Transverse colon (tissue), 4 donors: ENCODE data around the gene ALMS1. TPM values are rescaled to one million over a fixed set of nuclear protein-coding genes. Genes with fewer than 3 reads are reported as not detected.

Experiments used
- DNase-seq: peaks from one replicate; pipeline ENCODE4 v3.0.0-alpha.2; 2019
- H3K27ac ChIP-seq, 4 donors: fragments of 200-600 bp; sonication (generic); 2 replicates each; pipeline ENCODE4 v1.5.1; 2016 to 2018; ENCODE audit warnings: inconsistent platforms in 4 of 4
- H3K27me3 ChIP-seq: fragments of 200-600 bp; sonication (generic); 2 replicates; pipeline ENCODE4 v1.5.1; 2017; ENCODE audit warnings: inconsistent platforms
- H3K36me3 ChIP-seq, 4 donors: fragments of 200-600 bp; sonication (generic); 2 replicates each; pipeline ENCODE4 v1.5.1; 2017 to 2019; ENCODE audit warnings: inconsistent platforms in 4 of 4
- H3K4me1 ChIP-seq, 4 donors: fragments of 200-600 bp; sonication (generic); 2 replicates each; pipeline ENCODE4 v1.5.1; 2017 to 2020; ENCODE audit warnings: inconsistent platforms in 4 of 4
- H3K4me3 ChIP-seq, 4 donors: fragments of 200-600 bp; sonication (generic); 1 replicate in 1 of 4; 2 replicates in 3 of 4; pipeline versions ENCODE4 v1.5.1 to v1.6.1; 2017 to 2019; ENCODE audit warnings: inconsistent platforms in 4 of 4
- H3K9me3 ChIP-seq, 2 donors: fragments of 200-600 bp; sonication (generic); 2 replicates each; pipeline ENCODE4 v1.5.1; 2017 to 2019; ENCODE audit warnings: inconsistent platforms in 2 of 2
- CTCF ChIP-seq, 5 experiments: fragments of 200-600 bp in 3 of 5; fragments of 450-650 bp in 2 of 5; sonication (generic) in 3 of 5; IDR thresholded peaks; 1 replicate in 2 of 5; 2 replicates in 3 of 5; pipeline ENCODE4 v1.5.1; 2016 to 2017; ENCODE audit warnings: antibody characterized with exemption in 5 of 5, inconsistent platforms in 3 of 5, mild to moderate bottlenecking in 2 of 5, moderate library complexity in 1 of 5
- EP300 ChIP-seq: sonication (generic); formaldehyde crosslinking; IDR thresholded peaks from one replicate; pipeline ENCODE4 v1.6.1; 2017; ENCODE audit warnings: antibody characterized with exemption, low read depth
- POLR2A ChIP-seq: fragments of 450-650 bp; IDR thresholded peaks from one replicate; pipeline ENCODE4 v1.6.1; 2016; ENCODE audit warnings: antibody characterized with exemption, mild to moderate bottlenecking, moderate library complexity
- POLR2AphosphoS5 ChIP-seq, 3 donors: sonication (generic); formaldehyde crosslinking; IDR thresholded peaks; one replicate each; pipeline ENCODE4 v1.6.1; 2016; ENCODE audit warnings: antibody characterized with exemption in 3 of 3
- WGBS, 2 donors: methylation state at CpG; one replicate each; pipeline ENCODE4 v1.1.5; 2018; ENCODE audit warnings: low coverage in 1 of 2; 5-methylcytosine and 5-hydroxymethylcytosine counted together
- in situ Hi-C, 4 donors: fragments of 200-750 bp; cut with MboI; loops; one replicate each; pipeline versions ENCODE4 v1.15.0 to v1.15.1; 2017; ENCODE audit warnings: low sequenced_read_pairs in 3 of 4, low pct_ligation_motif_present in 1 of 4, low pct_unique_long_range_greater_than_20kb in 1 of 4
- intact Hi-C: fragments of 100-400 bp; cut with DNase I; formaldehyde crosslinking; loops from one replicate; pipeline ENCODE4 v1.15.1; 2023; ENCODE audit warnings: low total_unique reads
- total RNA-seq, 4 donors: library from RNA; depleted of rRNA; stranded (reverse); fragments of >200 nt; gene quantifications; one replicate each; pipeline ENCODE4 v1.1.0, GENCODE V29; 2016

The ALMS1 gene
- total RNA-seq, 4 donors from 2014 or later = 22.4 to 72.4 (median 29.9) TPM

GRCh38 chr2:73566288-73566878 is 180.7 kb downstream of the ALMS1 start:
- 87 to 89% methylated on average over 5 of the region's 5 CpGs for WGBS, 2 donors
- in situ Hi-C loops (no loop called here), intact Hi-C loops (no loop called here)
- no peaks in the 10 kb centered on the region for H3K4me1 ChIP-seq
- TF ChIP-seq CTCF (IDR thresholded peaks at IDR 0.05) (no peak), EP300 (no peak), POLR2A (no peak), POLR2AphosphoS5 (IDR thresholded peaks at IDR 0.05) (no peak)
- no peaks in the 10 kb centered on the region for H3K9me3 ChIP-seq
- no peaks in the 10 kb centered on the region for H3K36me3 ChIP-seq
- H3K27me3 ChIP-seq = no peaks in the 10 kb centered on the region
- DNase-seq = no peak
- no peak overlapping the region for H3K4me3 ChIP-seq
- H3K27ac ChIP-seq = no peak overlapping the region

- no peaks in the 10 kb centered on the region for H3K9me3 ChIP-seq
Observed at GRCh38 chr2:73575261-73575660, 189.6 kb downstream of the ALMS1 start.

GRCh38 chr2:73582364-73582763 is 196.7 kb downstream of the ALMS1 start:
- no peak for DNase-seq
- Histone ChIP-seq H3K9me3 (no peaks in the 10 kb centered on the region), H3K4me3 (no peak overlapping the region), H3K27me3 (no peaks in the 10 kb centered on the region), H3K4me1 (no peaks in the 10 kb centered on the region), H3K27ac (no peak overlapping the region), H3K36me3 (peaks cover 0 to 9% (median 0%) of the 10 kb centered on the region in 4 donors)
- in situ Hi-C loops (no loop called here), intact Hi-C loops (no loop called here)
- no peak for TF ChIP-seq EP300
- no peak for TF ChIP-seq CTCF (IDR thresholded peaks at IDR 0.05)
- TF ChIP-seq POLR2AphosphoS5 (IDR thresholded peaks at IDR 0.05) = no peak
- TF ChIP-seq POLR2A = no peak
- 88 to 92% methylated on average over 2 of the region's 2 CpGs for WGBS, 2 donors

More at GRCh38 chr2:73575261-73575660, 189.6 kb downstream of the ALMS1 start:
- TF ChIP-seq POLR2AphosphoS5 (IDR thresholded peaks at IDR 0.05) (no peak), EP300 (no peak), CTCF (IDR thresholded peaks at IDR 0.05) (no peak), POLR2A (no peak)
- Histone ChIP-seq H3K4me3 (no peak overlapping the region), H3K27me3 (no peaks in the 10 kb centered on the region), H3K4me1 (no peaks in the 10 kb centered on the region), H3K27ac (no peak overlapping the region), H3K36me3 (peaks cover 0 to 11% (median 0%) of the 10 kb centered on the region in 4 donors)
- no peak for DNase-seq
- intact Hi-C loops (no loop called here), in situ Hi-C loops (no loop called here)
- WGBS, 2 donors = 75 to 100% methylated on average over 2 of the region's 2 CpGs

GRCh38 chr2:73588177-73588576 is 202.5 kb downstream of the ALMS1 start:
- WGBS, 2 donors = 57 to 61% methylated on average over 4 of the region's 4 CpGs
- in situ Hi-C loops = no loop called here

More at GRCh38 chr2:73588177-73588576, 202.5 kb downstream of the ALMS1 start:
- Histone ChIP-seq H3K36me3 (no peaks in the 10 kb centered on the region), H3K4me1 (no peaks in the 10 kb centered on the region), H3K27me3 (no peaks in the 10 kb centered on the region), H3K4me3 (no peak overlapping the region), H3K27ac (no peak overlapping the region), H3K9me3 (no peaks in the 10 kb centered on the region)
- intact Hi-C loops = no loop called here
- no peak for DNase-seq
- TF ChIP-seq POLR2AphosphoS5 (IDR thresholded peaks at IDR 0.05) (no peak), EP300 (no peak), POLR2A (no peak), CTCF (IDR thresholded peaks at IDR 0.05) (no peak)
